Stimulated activated CD4-positive, alpha-beta T cell treated with anti-CD3 and anti-CD28 coated beads, Interleukin-1b, Interleukin-23, amount 100 ng/mL, for 1 hour (primary cell): Measurements from ENCODE around the gene RSAD1.

ENCODE experiments used
- DNase-seq, 2 donors: peaks; one replicate each; pipeline ENCODE4 v3.0.0-alpha.2; 2020; ENCODE audit warnings: low read depth in 2 of 2

RSAD1 gene

GRCh38 chr17:50478391-50479381 is at the start of gene RSAD1:
RSAD1 (plus strand) TSS chr17:50478860; CDS start chr17:50478885, 25 bp downstream.
- DNase-seq: peak; percentile 67 to 73

- DNase-seq: no peak
These were observed 48.9 kb upstream of the RSAD1 start for GRCh38 chr17:50429793-50430192.

GRCh38 chr17:50430821-50431618 is 47.6 kb upstream of the RSAD1 start:
- DNase-seq: no peak

GRCh38 chr17:50432125-50432762 is 46.4 kb upstream of the RSAD1 start:
- no peak for DNase-seq

- no peak for DNase-seq
These were observed 41.3 kb upstream of the RSAD1 start for GRCh38 chr17:50437409-50437808.

GRCh38 chr17:50439008-50439407 is 39.7 kb upstream of the RSAD1 start:
- DNase-seq: no peak

GRCh38 chr17:50440172-50440837 is 38.4 kb upstream of the RSAD1 start:
- no peak for DNase-seq

- DNase-seq: no peak
These were observed 37.5 kb upstream of the RSAD1 start for GRCh38 chr17:50440838-50441829.

- no peak for DNase-seq
These were observed 35.1 kb upstream of the RSAD1 start for GRCh38 chr17:50443505-50443974.

GRCh38 chr17:50444841-50445715 is 33.6 kb upstream of the RSAD1 start:
- no peak for DNase-seq

- DNase-seq: no peak
These were observed 32.8 kb upstream of the RSAD1 start for GRCh38 chr17:50445730-50446325.

- no peak for DNase-seq
These were observed 30.6 kb upstream of the RSAD1 start for GRCh38 chr17:50447870-50448595.

- DNase-seq: no peak
These were observed 30.0 kb upstream of the RSAD1 start for GRCh38 chr17:50448643-50449042.

- DNase-seq: no peak
These were observed 26.6 kb upstream of the RSAD1 start for GRCh38 chr17:50451943-50452629.

- no peak for DNase-seq
These were observed 25.9 kb upstream of the RSAD1 start for GRCh38 chr17:50452630-50453300.

GRCh38 chr17:50453901-50454300 is 24.8 kb upstream of the RSAD1 start:
- no peak for DNase-seq

GRCh38 chr17:50457621-50458020 is 21.0 kb upstream of the RSAD1 start:
- DNase-seq: no peak
